GM12864 (cell line): ENCODE measurements around the gene A4GALT.

Experiments used
- DNase-seq: peaks from one replicate; pipeline ENCODE4 v3.0.0-alpha.2; 2011; ENCODE audit warnings: low read depth
- H3K4me3 ChIP-seq: 2 replicates; pipeline ENCODE4 v1.5.1; 2011; ENCODE audit warnings: mild to moderate bottlenecking, low read depth, low read length, control low read depth
- CTCF ChIP-seq: IDR thresholded peaks from 2 replicates; pipeline ENCODE4 v1.5.1; 2011; ENCODE audit warnings: low read depth, mild to moderate bottlenecking, moderate library complexity, low read length, control low read depth, inconsistent platforms; ENCODE audit errors: missing control alignments

The A4GALT gene

DNA sequence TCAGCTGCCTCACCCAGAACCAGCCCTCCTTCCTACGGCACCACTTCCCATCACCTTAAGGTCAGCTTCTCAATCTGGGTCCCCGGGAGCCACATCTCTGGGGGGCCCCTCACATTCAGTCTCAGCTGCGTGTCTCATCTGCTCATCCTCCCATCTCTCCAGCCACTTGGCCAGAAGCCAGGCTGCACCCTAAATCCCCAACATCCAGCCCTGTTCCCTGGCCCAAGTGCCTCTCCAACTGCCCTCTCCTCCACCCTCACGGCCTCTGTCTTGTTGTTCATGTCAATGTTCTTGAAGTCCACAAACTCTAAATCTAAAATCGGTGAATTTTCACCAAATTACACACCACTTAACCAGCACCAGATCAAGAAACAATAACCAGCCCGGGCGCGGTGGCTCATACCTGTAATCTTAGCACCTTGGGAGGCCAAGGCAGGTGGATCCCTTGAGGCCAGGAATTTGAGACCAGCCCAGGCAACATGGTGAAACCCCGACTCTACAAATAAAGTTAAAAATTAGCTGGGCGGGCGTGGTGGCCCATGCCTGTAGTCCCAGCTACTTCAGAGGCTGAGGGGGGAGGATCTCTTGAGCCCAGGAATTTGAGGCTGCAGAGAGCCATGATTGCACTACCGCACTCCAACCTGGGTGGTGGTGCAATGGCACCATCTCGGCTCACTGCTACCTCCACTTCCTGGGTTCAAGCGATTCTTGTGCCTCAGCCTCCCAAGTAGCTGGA, 33.7 kb downstream of the A4GALT start:
- no peak for TF ChIP-seq CTCF

GRCh38 chr22:42685941-42686653, 34.6 kb downstream of the A4GALT start:
- no peak overlapping the region for H3K4me3 ChIP-seq
- no peak for TF ChIP-seq CTCF
- no peak for DNase-seq

More for the DNA sequence above, 33.7 kb downstream of the A4GALT start:
- DNase-seq = no peak
- H3K4me3 ChIP-seq = no peak overlapping the region

DNA sequence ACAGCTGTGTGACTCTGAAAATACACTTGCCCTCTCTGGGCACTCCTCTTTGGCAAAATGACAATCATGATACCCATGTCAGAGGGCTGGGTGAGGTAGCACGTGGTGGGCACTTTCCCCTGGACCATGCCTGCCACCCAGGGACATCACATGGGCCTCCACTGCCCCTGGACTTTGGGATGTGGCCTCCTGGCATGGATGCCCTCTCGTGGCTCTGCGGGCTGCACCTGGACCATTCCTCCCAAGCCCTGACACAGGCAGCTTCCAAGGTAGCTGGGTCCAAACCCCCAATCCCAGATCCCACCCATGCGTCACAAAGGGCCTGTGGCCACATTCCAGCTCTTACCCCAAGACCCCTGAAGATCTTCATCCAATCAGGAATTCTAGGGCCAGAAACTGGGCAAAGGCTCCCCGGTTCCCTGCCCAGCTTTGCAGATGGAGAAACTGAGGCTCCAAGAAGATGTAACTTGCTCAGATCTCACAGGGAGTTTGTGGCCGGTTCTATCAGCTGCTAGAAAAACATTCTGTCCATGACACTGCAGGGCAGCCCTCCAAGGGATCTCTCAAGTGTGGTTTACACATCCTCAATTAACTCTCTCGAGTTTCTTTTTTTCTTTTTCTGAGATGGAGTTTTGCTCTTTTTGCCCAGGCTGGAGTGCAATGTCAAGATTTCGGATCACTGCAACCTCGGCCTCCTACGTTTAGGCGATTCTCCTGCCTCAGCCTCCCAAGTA, 36.0 kb downstream of the A4GALT start:
- TF ChIP-seq CTCF = no peak
- H3K4me3 ChIP-seq = no peak overlapping the region
- DNase-seq = no peak

DNA sequence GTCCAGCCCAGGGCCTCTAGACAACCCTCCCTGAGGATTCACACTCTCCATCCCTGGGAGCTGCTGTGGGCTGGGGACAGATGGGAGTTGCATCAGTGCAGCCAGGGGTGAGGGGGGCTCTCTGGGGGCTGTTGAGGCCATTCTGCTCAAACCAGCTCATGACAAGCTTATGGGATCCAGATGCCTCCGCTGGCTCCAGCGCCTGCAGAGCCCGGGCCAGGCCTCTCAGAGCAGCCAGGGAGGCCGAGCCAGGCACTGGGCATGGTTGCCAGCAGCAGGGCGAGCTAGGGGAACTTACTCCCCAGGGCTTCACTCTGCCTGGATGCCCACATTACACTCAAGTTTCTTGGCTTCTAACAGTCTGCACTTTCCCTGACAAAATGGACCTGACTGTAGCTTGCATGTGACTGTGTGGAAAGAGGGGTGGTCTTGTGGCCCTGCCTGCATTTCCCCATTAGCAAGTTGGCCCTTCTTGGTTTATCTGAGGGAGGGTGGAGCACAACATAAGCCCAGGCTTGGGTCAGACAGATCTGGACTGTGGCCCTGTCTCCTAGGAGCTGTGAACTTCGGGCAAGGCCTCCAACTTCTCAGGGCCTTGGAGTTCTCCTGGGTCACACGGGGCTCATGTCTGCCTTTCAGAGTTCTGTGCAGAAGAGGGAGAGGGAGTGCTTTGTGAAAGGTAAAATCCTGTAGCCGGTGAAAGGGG, 36.9 kb downstream of the A4GALT start:
- no peak for TF ChIP-seq CTCF

DNA sequence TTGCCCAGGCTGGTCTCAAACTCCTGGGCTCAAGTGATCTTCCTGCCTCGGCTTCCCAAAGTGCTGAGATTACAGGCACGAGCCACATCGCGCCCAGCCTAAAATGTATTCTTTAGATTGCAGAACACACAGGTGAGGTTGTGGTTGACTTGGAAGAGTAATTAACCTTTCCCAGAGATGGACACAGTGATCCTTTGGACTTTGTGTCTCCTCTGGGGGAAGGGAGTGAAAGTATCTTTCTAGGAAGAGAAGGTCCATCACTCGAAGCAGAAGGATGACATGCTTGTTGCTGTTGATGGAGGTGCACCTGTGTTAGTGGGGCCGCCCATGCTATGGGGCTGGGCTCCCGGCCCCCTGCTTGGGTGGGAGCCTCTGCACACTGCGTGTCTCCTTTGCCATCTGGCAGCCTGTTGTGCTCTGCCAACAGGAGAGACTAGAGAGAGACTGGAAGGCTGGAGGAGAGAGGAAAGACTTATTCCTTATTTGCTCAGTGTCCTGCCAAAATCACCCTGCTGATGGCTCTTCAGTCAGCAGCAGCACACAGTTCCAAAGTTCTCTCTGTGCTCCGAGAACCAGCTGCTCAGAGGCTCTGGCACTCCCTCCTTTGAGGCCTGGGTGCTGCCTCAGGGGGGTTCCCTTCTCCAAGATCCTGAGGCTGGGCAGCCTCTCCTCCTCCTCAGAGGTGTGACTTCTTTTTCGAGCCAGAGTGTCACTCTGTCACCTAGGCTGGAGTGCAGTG, 38.4 kb downstream of the A4GALT start:
- H3K4me3 ChIP-seq = no peak overlapping the region
- DNase-seq = no peak
- no peak for TF ChIP-seq CTCF

More for the DNA sequence above, 36.9 kb downstream of the A4GALT start:
- no peak for DNase-seq
- H3K4me3 ChIP-seq = no peak overlapping the region

DNA sequence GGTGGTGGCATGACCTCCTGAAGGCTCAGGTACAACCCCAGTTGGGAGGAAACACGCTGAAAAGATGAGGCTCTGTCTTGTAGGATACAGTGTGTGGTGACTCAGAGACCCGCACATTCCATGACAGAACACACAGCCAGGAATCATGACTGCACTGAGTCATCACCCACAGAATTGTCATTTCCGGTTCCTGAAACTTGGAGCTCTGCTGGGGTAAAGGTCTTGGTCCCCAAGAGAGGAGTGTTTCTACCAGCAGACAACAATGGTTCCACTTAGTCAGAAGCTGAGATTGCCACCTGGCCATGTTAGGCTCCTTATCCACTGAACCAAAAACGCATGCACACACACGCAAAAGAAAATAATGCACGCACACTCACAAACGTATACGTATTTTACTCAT, 40.0 kb downstream of the A4GALT start:
- H3K4me3 ChIP-seq = no peak overlapping the region
- no peak for TF ChIP-seq CTCF
- no peak for DNase-seq
